Neuronal stem cell (in vitro differentiated cells): ENCODE data around the gene FBXL20.

Source experiments
- DNase-seq: peaks from one replicate; pipeline ENCODE4 v3.0.0-alpha.2; 2013; ENCODE audit warnings: low spot score
- H2AFZ ChIP-seq: one replicate; pipeline ENCODE4 v1.6.1; 2013; ENCODE audit warnings: mild to moderate bottlenecking, low read length, inconsistent platforms
- H2AK5ac ChIP-seq: 2 replicates; pipeline ENCODE4 v1.6.1; 2013; ENCODE audit warnings: low read depth, mild to moderate bottlenecking, inconsistent platforms, low read length, moderate library complexity, mixed read lengths
- H2BK120ac ChIP-seq: 2 replicates; pipeline ENCODE4 v1.6.1; 2013; ENCODE audit warnings: low read depth, mild to moderate bottlenecking, inconsistent platforms, low read length, moderate library complexity, mixed read lengths
- H2BK12ac ChIP-seq: one replicate; pipeline ENCODE4 v1.6.1; 2013; ENCODE audit warnings: low read length, inconsistent platforms
- H2BK15ac ChIP-seq: 2 replicates; pipeline ENCODE4 v1.6.1; 2013; ENCODE audit warnings: mild to moderate bottlenecking, low read length, inconsistent platforms, mixed read lengths
- H2BK5ac ChIP-seq: one replicate; pipeline ENCODE4 v1.6.1; 2013; ENCODE audit warnings: inconsistent platforms, mild to moderate bottlenecking, low read length, moderate library complexity
- H3K14ac ChIP-seq: one replicate; pipeline ENCODE4 v1.6.1; 2013; ENCODE audit warnings: low read length, inconsistent platforms
- H3K18ac ChIP-seq: 2 replicates; pipeline ENCODE4 v1.6.1; 2013; ENCODE audit warnings: low read length, inconsistent platforms
- H3K23ac ChIP-seq: 2 replicates; pipeline ENCODE4 v1.6.1; 2013; ENCODE audit warnings: low read depth, mild to moderate bottlenecking, mixed read lengths, low read length, inconsistent platforms; ENCODE audit not compliant: poor library complexity
- H3K27ac ChIP-seq: replicated peaks from 3 replicates; pipeline ENCODE4 v1.5.1; 2013; ENCODE audit warnings: low read length, inconsistent platforms
- H3K27me3 ChIP-seq, 3 experiments: 2 replicates each; pipeline ENCODE4 v1.6.1; 2013; ENCODE audit warnings: low read length in 3 of 3, mild to moderate bottlenecking in 2 of 3, inconsistent platforms in 1 of 3, low read depth in 1 of 3, mixed read lengths in 1 of 3, moderate library complexity in 1 of 3; ENCODE audit not compliant: control insufficient read depth in 3 of 3, insufficient read depth in 3 of 3
- H3K36me3 ChIP-seq, 2 donors: replicated peaks in 1 of 2; 2 replicates each; pipeline ENCODE4 v1.6.1; 2013; ENCODE audit warnings: low read length in 2 of 2; ENCODE audit not compliant: control insufficient read depth in 2 of 2, insufficient read depth in 2 of 2
- H3K4ac ChIP-seq: 2 replicates; pipeline ENCODE4 v1.6.1; 2013; ENCODE audit warnings: inconsistent platforms, mild to moderate bottlenecking, low read length, moderate library complexity
- H3K4me1 ChIP-seq, 2 donors: 1 replicate in 1 of 2; 2 replicates in 1 of 2; pipeline ENCODE4 v1.6.1; 2013; ENCODE audit warnings: low read length in 2 of 2, low read depth in 1 of 2; ENCODE audit not compliant: control insufficient read depth in 2 of 2, insufficient read depth in 1 of 2
- H3K4me2 ChIP-seq: one replicate; pipeline ENCODE4 v1.6.1; 2013; ENCODE audit warnings: mild to moderate bottlenecking, low read length, inconsistent platforms; ENCODE audit not compliant: insufficient read depth, poor library complexity, severe bottlenecking
- H3K4me3 ChIP-seq, 2 donors: 2 replicates each; pipeline ENCODE4 v1.5.1; 2013; ENCODE audit warnings: low read length in 2 of 2, mild to moderate bottlenecking in 2 of 2, inconsistent platforms in 1 of 2, moderate library complexity in 1 of 2
- H3K79me1 ChIP-seq: one replicate; pipeline ENCODE4 v1.6.1; 2013; ENCODE audit warnings: low read depth, mild to moderate bottlenecking, inconsistent platforms, low read length, moderate library complexity
- H3K9ac ChIP-seq: one replicate; pipeline ENCODE4 v1.6.1; 2013; ENCODE audit warnings: mild to moderate bottlenecking, low read depth, low read length, inconsistent platforms; ENCODE audit not compliant: poor library complexity
- H3K9me3 ChIP-seq, 2 donors: replicated peaks in 1 of 2; 2 replicates each; pipeline versions ENCODE3 to v1.6.1; 2013; ENCODE audit warnings: low read length in 2 of 2, mild to moderate bottlenecking in 2 of 2, inconsistent platforms in 1 of 2, low read depth in 1 of 2, mixed read lengths in 1 of 2, moderate library complexity in 1 of 2; ENCODE audit not compliant: control insufficient read depth in 2 of 2, insufficient read depth in 1 of 2
- H4K8ac ChIP-seq: one replicate; pipeline ENCODE4 v1.6.1; 2013; ENCODE audit warnings: low read depth, mild to moderate bottlenecking, inconsistent platforms, low read length, moderate library complexity
- H4K91ac ChIP-seq: one replicate; pipeline ENCODE4 v1.6.1; 2013; ENCODE audit warnings: low read length, low read depth, mild to moderate bottlenecking, inconsistent platforms; ENCODE audit not compliant: poor library complexity
- WGBS, 2 donors: extraction: QIAGEN DNeasy Blood & Tissue Kit; methylation state at CpG; one replicate each; pipeline ENCODE4 v1.1.7; 2013; ENCODE audit warnings: missing lambda C conversion rate in 2 of 2, mixed read lengths in 1 of 2; ENCODE audit not compliant: insufficient read length in 2 of 2, insufficient replicate concordance in 1 of 2; ENCODE audit errors: extremely low coverage in 2 of 2; 5-methylcytosine and 5-hydroxymethylcytosine counted together

The FBXL20 gene

DNA sequence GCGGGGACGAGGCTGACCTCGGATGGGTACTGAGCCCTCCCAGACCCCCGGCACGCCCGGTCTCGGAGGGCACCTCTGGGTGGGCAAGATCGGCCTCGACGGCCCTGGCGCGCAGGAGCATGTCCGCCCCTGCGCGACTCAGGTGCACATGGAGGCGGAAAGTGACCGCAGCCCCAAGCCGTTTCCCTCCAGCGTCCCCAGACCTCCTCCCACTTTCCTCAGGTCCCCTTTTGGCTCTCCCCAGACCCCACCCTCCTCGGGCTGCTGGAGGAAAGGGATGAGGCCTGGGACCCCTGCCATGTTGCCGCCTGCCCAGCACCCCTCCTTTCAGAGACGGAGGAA is 191.4 kb downstream of the FBXL20 start:
- H3K4me3 ChIP-seq = peak overlapping the region in 1 of 2 donors; percentile 67
- H2BK15ac ChIP-seq = peak overlapping the region; percentile 74
- H3K4me1 ChIP-seq = peaks cover 14 to 18% of the 10 kb centered on the region in 2 donors
- H3K14ac ChIP-seq = peak overlapping the region; percentile 76
- no peak overlapping the region for H3K4ac ChIP-seq
- peak overlapping the region; percentile 79 for H3K9ac ChIP-seq
- WGBS, 2 donors = no CpG with 5 or more reads among the region's 22 CpGs
- H2AK5ac ChIP-seq = peak overlapping the region; percentile 86
- H3K9me3 ChIP-seq = no peaks in the 10 kb centered on the region
- H3K4me2 ChIP-seq = peak overlapping the region; percentile 94
- no peak for DNase-seq
- no peaks in the 10 kb centered on the region for H3K79me1 ChIP-seq
- no peak overlapping the region for H2BK120ac ChIP-seq
- peak overlapping the region; percentile 86 for H4K8ac ChIP-seq
- peak overlapping the region; percentile 77 for H2AFZ ChIP-seq
- peak overlapping the region; percentile 71 for H3K23ac ChIP-seq
- peaks cover 2 to 3% of the 10 kb centered on the region in 2 donors for H3K36me3 ChIP-seq
- peaks cover 0 to 68% (median 15%) of the 10 kb centered on the region in 3 experiments for H3K27me3 ChIP-seq
- peak overlapping the region; percentile 95 for H2BK12ac ChIP-seq
- no peak overlapping the region for H4K91ac ChIP-seq
- H3K18ac ChIP-seq = peak overlapping the region; percentile 96
- no peak overlapping the region for H3K27ac ChIP-seq
- peak overlapping the region; percentile 57 for H2BK5ac ChIP-seq

DNA sequence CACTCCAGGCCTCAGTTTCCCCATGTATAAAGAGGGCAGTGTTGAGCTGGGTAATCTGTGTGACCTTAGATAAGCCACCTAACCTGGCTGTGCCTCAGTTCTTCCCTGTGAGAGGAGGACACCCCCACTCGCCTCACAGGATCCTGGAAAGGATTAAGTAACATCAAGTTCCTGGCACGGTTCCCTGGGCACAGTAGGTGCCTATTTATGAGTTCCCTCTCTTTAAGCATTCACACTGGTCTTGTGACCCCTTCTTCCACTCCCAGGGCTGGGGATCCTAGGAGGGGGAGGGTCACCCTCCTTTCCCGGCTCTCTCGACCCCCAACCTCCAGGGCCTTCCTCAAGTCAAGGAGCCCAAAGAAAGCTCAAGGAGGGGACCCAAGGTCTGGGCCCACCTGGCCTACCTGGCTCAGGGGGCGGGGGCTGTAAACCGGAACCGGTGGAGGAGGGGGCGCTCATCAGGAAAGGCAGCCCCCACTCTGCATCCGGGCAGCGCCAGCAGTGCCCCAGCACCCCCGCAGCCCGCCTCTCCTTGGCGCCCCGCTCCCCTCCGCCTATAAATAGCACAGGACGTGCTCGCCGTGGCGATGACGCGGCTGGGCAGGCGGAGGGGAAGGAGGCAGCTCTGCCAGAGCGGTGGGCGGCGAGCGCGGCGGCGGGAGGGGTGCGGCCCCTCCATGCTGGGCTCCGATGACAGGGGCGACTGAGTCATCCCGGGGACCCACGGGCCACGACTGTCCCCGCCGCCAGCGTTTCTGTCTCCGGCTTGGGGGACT is 191.9 kb downstream of the FBXL20 start:
- Histone ChIP-seq H3K4me2 (peak overlapping the region; percentile 94), H3K18ac (peak overlapping the region; percentile 96), H3K79me1 (no peaks in the 10 kb centered on the region), H2BK120ac (no peak overlapping the region), H4K8ac (peak overlapping the region; percentile 86), H3K4me1 (peaks cover 14 to 18% of the 10 kb centered on the region in 2 donors), H2BK5ac (peak overlapping the region; percentile 57), H2AK5ac (peak overlapping the region; percentile 86), H3K4me3 (peak overlapping the region; percentile 9 to 67), H2BK12ac (peak overlapping the region; percentile 95), H3K27ac (no peak overlapping the region), H3K27me3 (peaks cover 0 to 63% (median 15%) of the 10 kb centered on the region in 3 experiments), H4K91ac (no peak overlapping the region), H2AFZ (peak overlapping the region; percentile 77), H3K14ac (peak overlapping the region; percentile 76), H3K36me3 (peaks cover 4 to 8% of the 10 kb centered on the region in 2 donors), H3K9ac (peak overlapping the region; percentile 79), H3K4ac (no peak overlapping the region), H3K9me3 (no peaks in the 10 kb centered on the region), H3K23ac (peak overlapping the region; percentile 71), H2BK15ac (peak overlapping the region; percentile 74)
- WGBS, 2 donors = no CpG with 5 or more reads among the region's 39 CpGs
- DNase-seq = no peak

DNA sequence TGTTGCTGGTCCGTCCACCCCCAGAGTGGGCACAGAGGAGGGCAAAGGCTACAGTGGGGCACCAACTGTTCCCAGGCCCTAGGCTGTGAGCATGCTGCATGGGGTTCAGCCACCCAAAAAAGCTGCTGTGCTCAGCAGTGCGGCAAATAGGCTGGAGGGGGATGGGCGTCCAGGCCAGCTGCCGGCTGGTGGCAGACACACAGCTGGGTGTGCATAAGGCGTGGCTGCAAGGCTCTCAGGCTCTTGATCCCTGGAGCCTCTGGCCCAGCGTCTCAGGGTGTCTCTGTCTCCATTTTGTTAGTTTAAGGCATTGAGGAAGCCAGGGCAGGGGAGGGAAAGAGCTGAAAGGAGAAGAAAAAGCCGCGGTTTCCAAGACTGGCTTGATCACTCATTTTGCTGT is 192.5 kb downstream of the FBXL20 start:
- Histone ChIP-seq H3K79me1 (no peaks in the 10 kb centered on the region), H2AFZ (no peak overlapping the region), H4K91ac (no peak overlapping the region), H3K27me3 (peaks cover 0 to 56% (median 15%) of the 10 kb centered on the region in 3 experiments), H3K27ac (no peak overlapping the region), H3K4me3 (no peak overlapping the region), H3K9me3 (no peaks in the 10 kb centered on the region), H2BK15ac (peak overlapping the region; percentile 2), H3K4me2 (no peak overlapping the region), H3K4ac (no peak overlapping the region), H3K9ac (no peak overlapping the region), H3K4me1 (peaks cover 14 to 16% of the 10 kb centered on the region in 2 donors), H3K36me3 (peaks cover 10 to 14% of the 10 kb centered on the region in 2 donors), H3K14ac (no peak overlapping the region), H2BK5ac (no peak overlapping the region), H2BK120ac (no peak overlapping the region), H2AK5ac (no peak overlapping the region), H3K18ac (peak overlapping the region; percentile 16), H3K23ac (no peak overlapping the region), H2BK12ac (no peak overlapping the region), H4K8ac (no peak overlapping the region)
- DNase-seq = no peak
- WGBS, 2 donors = no CpG with 5 or more reads among the region's 8 CpGs

DNA sequence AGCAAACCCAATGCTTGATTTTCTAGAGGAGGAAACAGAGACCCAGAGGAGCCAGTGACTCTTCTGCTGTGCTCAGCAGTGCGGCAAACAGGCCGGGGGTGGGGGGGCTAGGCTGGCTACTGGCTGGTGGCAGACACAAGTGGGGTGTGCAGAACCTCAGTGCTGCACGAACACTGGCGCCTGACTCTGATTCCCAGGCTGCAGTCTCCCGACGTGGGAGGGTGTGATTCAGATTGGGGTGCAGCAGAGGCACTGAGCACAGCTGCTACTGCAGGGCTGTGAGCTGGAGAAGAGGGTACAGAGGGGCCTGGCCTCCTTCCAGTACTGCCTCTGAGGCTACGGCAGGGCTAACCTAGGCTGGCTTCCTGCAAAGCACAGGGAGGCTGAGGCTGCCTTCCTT is 193.3 kb downstream of the FBXL20 start:
- no peak overlapping the region for H4K8ac ChIP-seq
- H3K79me1 ChIP-seq = no peaks in the 10 kb centered on the region
- no peak overlapping the region for H3K27ac ChIP-seq
- no peak overlapping the region for H3K9ac ChIP-seq
- H3K9me3 ChIP-seq = no peaks in the 10 kb centered on the region
- no peak overlapping the region for H3K4me2 ChIP-seq
- H2AK5ac ChIP-seq = no peak overlapping the region
- H3K4me1 ChIP-seq = peaks cover 14 to 16% of the 10 kb centered on the region in 2 donors
- H2BK5ac ChIP-seq = no peak overlapping the region
- peak overlapping the region; percentile 29 for H2AFZ ChIP-seq
- H3K36me3 ChIP-seq = peaks cover 16 to 22% of the 10 kb centered on the region in 2 donors
- peak overlapping the region; percentile 12 for H3K18ac ChIP-seq
- peaks cover 0 to 52% (median 15%) of the 10 kb centered on the region in 3 experiments for H3K27me3 ChIP-seq
- no peak for DNase-seq
- no peak overlapping the region for H3K14ac ChIP-seq
- no peak overlapping the region for H3K23ac ChIP-seq
- H2BK15ac ChIP-seq = no peak overlapping the region
- H4K91ac ChIP-seq = no peak overlapping the region
- H3K4me3 ChIP-seq = no peak overlapping the region
- H2BK120ac ChIP-seq = no peak overlapping the region
- no CpG with 5 or more reads among the region's 7 CpGs for WGBS, 2 donors
- no peak overlapping the region for H3K4ac ChIP-seq
- H2BK12ac ChIP-seq = no peak overlapping the region
